Sciatic nerve (tissue), 2 donors: ENCODE results near the gene COL21A1. TPM values are rescaled to one million over a fixed set of nuclear protein-coding genes. Genes with fewer than 3 reads are reported as not detected.
A peak's percentile ranks its signal among the peaks of the same experiment; 100 is the strongest.

ENCODE experiments used
- ATAC-seq: fragments of 200-7000 bp; cut with Tn5 transposase; one replicate; pipeline ENCODE4 v1.9.1; 2020; ENCODE audit warnings: mild to moderate bottlenecking, moderate library complexity
- DNase-seq: peaks from one replicate; pipeline ENCODE4 v3.0.0-alpha.2; 2020; ENCODE audit warnings: low spot score
- intact Hi-C: fragments of 100-400 bp; cut with DNase I; formaldehyde crosslinking; loops from one replicate; pipeline ENCODE4 v1.14.2; 2022
- total RNA-seq: library from RNA; stranded (reverse); fragmentation: NEBNext Ultra II Directional; extraction: Animal tissue kit (Norgen Biotek cat#: 25700); gene quantifications from one replicate; pipeline ENCODE4 v1.2.1, GENCODE V29; 2021
- donor health status: DM: no; HTN: no; CAD: no.
- donor health status: DM: no; HTN: no; CAD: no.

Gene COL21A1
- total RNA-seq, 1 donor from 2014 or later = 31.4 TPM

GRCh38 chr6:56214041-56214702 is 33.2 kb downstream of the COL21A1 start:
- intact Hi-C loops = no loop called here
- DNase-seq (no peak), ATAC-seq (peak; percentile 48)

- no peak for ATAC-seq
- intact Hi-C loops = no loop called here
- no peak for DNase-seq
Observed at GRCh38 chr6:56211724-56212123, 35.7 kb downstream of the COL21A1 start.

GRCh38 chr6:56204134-56204533 is 43.2 kb downstream of the COL21A1 start:
- no peak for ATAC-seq
- DNase-seq = no peak
- intact Hi-C loops = no loop called here

- ATAC-seq = no peak
- no peak for DNase-seq
- intact Hi-C loops = no loop called here
Observed at GRCh38 chr6:56199956-56200355, 47.4 kb downstream of the COL21A1 start.

- intact Hi-C loops = no loop called here
- DNase-seq (no peak), ATAC-seq (no peak)
Observed at GRCh38 chr6:56193846-56194245, 53.5 kb downstream of the COL21A1 start.

GRCh38 chr6:56188429-56188828 is 59.0 kb downstream of the COL21A1 start:
- DNase-seq (no peak), ATAC-seq (no peak)
- intact Hi-C loops = no loop called here

- intact Hi-C loops = no loop called here
- DNase-seq (no peak), ATAC-seq (no peak)
Observed at GRCh38 chr6:56187686-56188085, 59.7 kb downstream of the COL21A1 start.

- intact Hi-C loops = no loop called here
- ATAC-seq (no peak), DNase-seq (no peak)
Observed at GRCh38 chr6:56176741-56177140, 70.6 kb downstream of the COL21A1 start.

- ATAC-seq (no peak), DNase-seq (no peak)
- intact Hi-C loops = no loop called here
Observed at GRCh38 chr6:56173228-56173627, 74.2 kb downstream of the COL21A1 start.

- intact Hi-C loops = no loop called here
- ATAC-seq = no peak
- no peak for DNase-seq
Observed at GRCh38 chr6:56172144-56172543, 75.2 kb downstream of the COL21A1 start.

GRCh38 chr6:56169366-56169765 is 78.0 kb downstream of the COL21A1 start:
- DNase-seq (no peak), ATAC-seq (no peak)
- intact Hi-C loops = no loop called here

GRCh38 chr6:56168596-56168995 is 78.8 kb downstream of the COL21A1 start:
- intact Hi-C loops = no loop called here
- ATAC-seq (no peak), DNase-seq (no peak)

- ATAC-seq (no peak), DNase-seq (no peak)
- intact Hi-C loops = no loop called here
Observed at GRCh38 chr6:56162081-56162480, 85.3 kb downstream of the COL21A1 start.

GRCh38 chr6:56160489-56160888 is 86.9 kb downstream of the COL21A1 start:
- intact Hi-C loops = no loop called here
- ATAC-seq (no peak), DNase-seq (no peak)

- ATAC-seq (peak; percentile 38), DNase-seq (no peak)
- intact Hi-C loops = no loop called here
Observed at GRCh38 chr6:56158571-56158970, 88.8 kb downstream of the COL21A1 start.

- no peak for DNase-seq
- ATAC-seq = no peak
- intact Hi-C loops = no loop called here
Observed at GRCh38 chr6:56156643-56157042, 90.7 kb downstream of the COL21A1 start.

GRCh38 chr6:56155634-56156141 is 91.7 kb downstream of the COL21A1 start:
- intact Hi-C loops = no loop called here
- ATAC-seq = no peak
- no peak for DNase-seq

GRCh38 chr6:56154076-56154475 is 93.3 kb downstream of the COL21A1 start:
- DNase-seq = no peak
- ATAC-seq = no peak
- intact Hi-C loops = no loop called here

GRCh38 chr6:56152611-56153010 is 94.8 kb downstream of the COL21A1 start:
- no peak for DNase-seq
- intact Hi-C loops = no loop called here
- ATAC-seq = no peak

- ATAC-seq (no peak), DNase-seq (no peak)
- intact Hi-C loops = no loop called here
Observed at GRCh38 chr6:56151609-56152224, 95.7 kb downstream of the COL21A1 start.
